H1 (cell line): ENCODE results near the gene KCNMA1. TPM values are rescaled to one million over a fixed set of nuclear protein-coding genes. Genes with fewer than 3 reads are reported as not detected.

Source experiments
- CTCF ChIA-PET: fragments of 300-600 bp; sonication (Branson Sonifier 250); formaldehyde crosslinking; loops from one replicate; lab custom pipeline; 2021; ENCODE audit not compliant: partially characterized antibody; lab: Charles Lee
- POLR2A ChIA-PET: fragments of 300-600 bp; sonication (Branson Sonifier 250); formaldehyde crosslinking; loops from one replicate; lab custom pipeline; 2021; ENCODE audit warnings: inconsistent platforms; ENCODE audit not compliant: partially characterized antibody; lab: Charles Lee
- DNase-seq, 2 experiments: peaks; one replicate each; pipeline versions ENCODE4 v3.0.0 to v3.0.0-alpha.2; 2010 to 2022; ENCODE audit warnings: low spot score in 2 of 2, low read depth in 1 of 2, mixed read lengths in 1 of 2
- FAIRE-seq: peaks from 2 replicates; lab custom pipeline; 2011; peaks lifted over from hg19 to GRCh38; lab: Jason Lieb, UNC
- H2AFZ ChIP-seq: 2 replicates; pipeline ENCODE4 v1.8.1; 2012; ENCODE audit warnings: low read length, inconsistent platforms
- H2AK5ac ChIP-seq: 2 replicates; pipeline ENCODE4 v1.6.1; 2013; ENCODE audit warnings: low read depth, low read length
- H2BK120ac ChIP-seq: replicated peaks from 2 replicates; pipeline ENCODE3; 2013; ENCODE audit warnings: low read depth, low read length, inconsistent platforms
- H2BK12ac ChIP-seq: 2 replicates; pipeline ENCODE4 v1.6.1; 2013; ENCODE audit warnings: low read depth, low read length
- H2BK15ac ChIP-seq: 2 replicates; pipeline ENCODE4 v1.6.1; 2013; ENCODE audit warnings: low read length
- H2BK20ac ChIP-seq: 2 replicates; pipeline ENCODE4 v1.6.1; 2013; ENCODE audit warnings: low read length
- H2BK5ac ChIP-seq: 2 replicates; pipeline ENCODE4 v1.6.1; 2013; ENCODE audit warnings: low read depth, low read length
- H3K14ac ChIP-seq: 2 replicates; pipeline ENCODE4 v1.6.1; 2013; ENCODE audit warnings: inconsistent platforms; ENCODE audit not compliant: insufficient read length
- H3K18ac ChIP-seq: 2 replicates; pipeline ENCODE4 v1.6.1; 2013; ENCODE audit warnings: low read length; ENCODE audit errors: extremely low read depth
- H3K23ac ChIP-seq: 2 replicates; pipeline ENCODE4 v1.6.1; 2013; ENCODE audit warnings: inconsistent platforms; ENCODE audit not compliant: insufficient read length
- H3K23me2 ChIP-seq: 2 replicates; pipeline ENCODE4 v1.6.1; 2013; ENCODE audit warnings: low read depth, low read length
- H3K27ac ChIP-seq: 2 replicates; pipeline ENCODE4 v1.6.1; 2011; ENCODE audit warnings: low read depth, low read length, inconsistent platforms
- H3K27me3 ChIP-seq, 4 experiments: replicated peaks in 1 of 4; 1 replicate in 1 of 4; 2 replicates in 3 of 4; pipeline versions ENCODE4 v1.6.1 to v1.8.1; 2011 to 2013; ENCODE audit warnings: low read length in 3 of 4, mild to moderate bottlenecking in 3 of 4, inconsistent platforms in 2 of 4, mixed read lengths in 2 of 4, moderate library complexity in 1 of 4; ENCODE audit not compliant: control insufficient read depth in 3 of 4, insufficient read depth in 3 of 4; ENCODE audit errors: extremely low read depth in 1 of 4
- H3K36me3 ChIP-seq, 4 experiments: 2 replicates each; pipeline versions ENCODE4 v1.6.1 to v1.8.1; 2011 to 2013; ENCODE audit warnings: mild to moderate bottlenecking in 4 of 4, low read length in 3 of 4, moderate library complexity in 2 of 4, control low read depth in 1 of 4, inconsistent platforms in 1 of 4; ENCODE audit not compliant: insufficient read depth in 4 of 4, control insufficient read depth in 2 of 4
- H3K4ac ChIP-seq: replicated peaks from 2 replicates; pipeline ENCODE3; 2013; ENCODE audit warnings: low read length, low read depth, mixed read lengths, inconsistent platforms; ENCODE audit not compliant: insufficient read length
- H3K4me1 ChIP-seq, 4 experiments: replicated peaks in 1 of 4; 1 replicate in 1 of 4; 2 replicates in 3 of 4; pipeline versions ENCODE4 v1.6.1 to v1.8.1; 2011 to 2013; ENCODE audit warnings: low read length in 3 of 4, inconsistent platforms in 2 of 4, mixed read lengths in 1 of 4; ENCODE audit not compliant: insufficient read depth in 4 of 4, control insufficient read depth in 3 of 4
- H3K4me2 ChIP-seq, 2 experiments: 2 replicates each; pipeline versions ENCODE4 v1.6.1 to v1.8.1; 2011 to 2013; ENCODE audit warnings: low read depth in 2 of 2, low read length in 2 of 2, control low read depth in 1 of 2, inconsistent platforms in 1 of 2, mild to moderate bottlenecking in 1 of 2; ENCODE audit not compliant: insufficient read depth in 1 of 2
- H3K4me3 ChIP-seq, 4 experiments: fragments of 200-600, 300-600 bp in 1 of 4; sonication (generic), shearing (Covaris generic), sonication (Bioruptor Twin) in 1 of 4; 2 replicates each; pipeline versions ENCODE4 v1.5.1 to v1.8.1; 2011 to 2016; ENCODE audit warnings: low read length in 4 of 4, low read depth in 3 of 4, control low read depth in 2 of 4, inconsistent platforms in 2 of 4, mild to moderate bottlenecking in 2 of 4, mixed read lengths in 1 of 4, moderate library complexity in 1 of 4; ENCODE audit not compliant: insufficient read depth in 2 of 4; ENCODE audit errors: extremely low read depth in 1 of 4
- H3K56ac ChIP-seq: replicated peaks from 2 replicates; pipeline ENCODE3; 2013; ENCODE audit warnings: low read depth, mild to moderate bottlenecking, mixed read lengths, low read length, inconsistent platforms; ENCODE audit not compliant: insufficient read length
- H3K79me1 ChIP-seq: 2 replicates; pipeline ENCODE4 v1.6.1; 2013; ENCODE audit warnings: low read depth, low read length, control low read depth
- H3K79me2 ChIP-seq, 2 experiments: 2 replicates each; pipeline versions ENCODE4 v1.6.1 to v1.8.1; 2012 to 2013; ENCODE audit warnings: low read length in 2 of 2, mild to moderate bottlenecking in 2 of 2, inconsistent platforms in 1 of 2; ENCODE audit not compliant: insufficient read depth in 2 of 2, control insufficient read depth in 1 of 2
- H3K9ac ChIP-seq, 4 experiments: replicated peaks in 1 of 4; 1 replicate in 1 of 4; 2 replicates in 3 of 4; pipeline versions ENCODE4 v1.6.1 to v1.8.1; 2011 to 2013; ENCODE audit warnings: low read depth in 3 of 4, low read length in 3 of 4, control low read depth in 2 of 4, mild to moderate bottlenecking in 2 of 4, moderate library complexity in 2 of 4, inconsistent platforms in 1 of 4; ENCODE audit errors: extremely low read depth in 1 of 4
- H3K9me3 ChIP-seq, 2 experiments: 2 replicates each; pipeline versions ENCODE4 v1.6.1 to v1.8.1; 2012 to 2013; ENCODE audit warnings: mild to moderate bottlenecking in 2 of 2, moderate library complexity in 2 of 2, control low read depth in 1 of 2, inconsistent platforms in 1 of 2, low read depth in 1 of 2, low read length in 1 of 2, mixed read lengths in 1 of 2; ENCODE audit not compliant: insufficient read depth in 2 of 2
- H4K20me1 ChIP-seq, 2 experiments: replicated peaks in 1 of 2; 2 replicates each; pipeline versions ENCODE3 to v1.8.1; 2011 to 2013; ENCODE audit warnings: inconsistent platforms in 2 of 2, low read length in 2 of 2, mild to moderate bottlenecking in 1 of 2; ENCODE audit not compliant: insufficient read depth in 2 of 2, control insufficient read depth in 1 of 2
- H4K5ac ChIP-seq: 2 replicates; pipeline ENCODE4 v1.6.1; 2013; ENCODE audit warnings: low read length, low read depth, mixed read lengths, inconsistent platforms; ENCODE audit not compliant: insufficient read length
- H4K8ac ChIP-seq: 2 replicates; pipeline ENCODE4 v1.8.0; 2013; ENCODE audit warnings: mild to moderate bottlenecking, moderate library complexity, low read length, inconsistent platforms; ENCODE audit not compliant: insufficient read depth; ENCODE audit errors: extremely low read depth
- H4K91ac ChIP-seq: replicated peaks from 2 replicates; pipeline ENCODE3; 2013; ENCODE audit warnings: low read length, mixed read lengths, inconsistent platforms; ENCODE audit not compliant: insufficient read length
- CEBPB ChIP-seq: IDR thresholded peaks from 2 replicates; pipeline ENCODE4 v1.6.1; 2012; ENCODE audit warnings: low read depth, low read length
- CREB1 ChIP-seq: IDR thresholded peaks from 2 replicates; pipeline ENCODE4 v1.6.1; 2012; ENCODE audit warnings: inconsistent platforms
- EZH2 ChIP-seq: fragments of 200-600 bp; sonication (generic); IDR thresholded peaks from 2 replicates; pipeline ENCODE4 v1.7.1; 2012; ENCODE audit warnings: low read depth, mild to moderate bottlenecking, moderate library complexity, low read length, inconsistent platforms; ENCODE audit not compliant: severe bottlenecking
- KDM1A ChIP-seq: fragments of 200-600, 300-600 bp; sonication (generic); IDR thresholded peaks from 2 replicates; pipeline ENCODE4 v1.7.1; 2016; ENCODE audit warnings: mild to moderate bottlenecking, low read length, borderline replicate concordance
- KDM5A ChIP-seq: fragments of 200-600 bp; IDR thresholded peaks from 2 replicates; pipeline ENCODE4 v1.7.1; 2012; ENCODE audit warnings: mild to moderate bottlenecking, low read length, inconsistent platforms, mixed read lengths
- PHF8 ChIP-seq: fragments of 200-600 bp; sonication (generic); conservative IDR thresholded peaks from 2 replicates; pipeline ENCODE4 v1.7.1; 2012; ENCODE audit warnings: low read depth, mild to moderate bottlenecking, inconsistent platforms, low read length, moderate library complexity
- RAD21 ChIP-seq, 2 experiments: IDR thresholded peaks in 1 of 2; conservative IDR thresholded peaks in 1 of 2; 2 replicates each; pipeline ENCODE4 v1.6.1; 2011; ENCODE audit warnings: low read depth in 2 of 2, low read length in 2 of 2, improper control_type of control experiment in 1 of 2, inconsistent platforms in 1 of 2, mild to moderate bottlenecking in 1 of 2, moderate library complexity in 1 of 2
- RXRA ChIP-seq: IDR thresholded peaks from 2 replicates; pipeline ENCODE4 v1.6.1; 2011; ENCODE audit warnings: low read depth, mild to moderate bottlenecking, low read length, moderate library complexity; ENCODE audit not compliant: insufficient read depth
- SP1 ChIP-seq: IDR thresholded peaks from 2 replicates; pipeline ENCODE4 v1.6.1; 2011; ENCODE audit warnings: low read depth, low read length
- SUZ12 ChIP-seq: fragments of 200-600 bp; sonication (generic); IDR thresholded peaks from 2 replicates; pipeline ENCODE4 v1.6.1; 2012; ENCODE audit warnings: mild to moderate bottlenecking, inconsistent platforms, low read length, moderate library complexity, mixed read lengths
- TBP ChIP-seq: IDR thresholded peaks from 2 replicates; pipeline ENCODE4 v1.6.1; 2011; ENCODE audit warnings: low read depth, low read length, improper control_type of control experiment
- TEAD4 ChIP-seq: IDR thresholded peaks from 2 replicates; pipeline ENCODE4 v1.6.1; 2012; ENCODE audit warnings: low read depth, low read length, inconsistent platforms, mixed read lengths
- YY1 ChIP-seq: IDR thresholded peaks from 2 replicates; pipeline ENCODE4 v1.6.1; 2011; ENCODE audit warnings: low read depth, mild to moderate bottlenecking, low read length
- WGBS, 2 experiments: shearing (Covaris generic) in 1 of 2; methylation state at CpG; one replicate each; pipeline versions ENCODE4 v1.1.6 to v1.1.7; 2013 to 2015; ENCODE audit warnings: low lambda C conversion rate in 2 of 2, mixed read lengths in 2 of 2, inconsistent platforms in 1 of 2, low coverage in 1 of 2, missing lambda C conversion rate in 1 of 2; ENCODE audit not compliant: insufficient replicate concordance in 2 of 2, insufficient coverage in 1 of 2, insufficient read length in 1 of 2; ENCODE audit errors: extremely low coverage in 1 of 2, missing lambda C conversion rate in 1 of 2; 5-methylcytosine and 5-hydroxymethylcytosine counted together
- polyA plus RNA-seq, 7 experiments: library from polyadenylated mRNA; depleted of rRNA in 3 of 7; stranded (reverse) in 5 of 7; unstranded in 2 of 7; fragments of >200 nt in 5 of 7; fragments of 200-250 nt in 2 of 7; gene quantifications; 1 replicate in 5 of 7; 2 replicates in 1 of 7; 4 replicates in 1 of 7; pipeline versions ENCODE4 v1.2.1 to v1.2.3, GENCODE V29; 2011 to 2013; ENCODE audit warnings: missing spikeins in 2 of 7, mixed read lengths in 2 of 7
- total RNA-seq: library from RNA; stranded (reverse); fragmentation: NEBNext Ultra II Directional; extraction: Animal tissue kit (Norgen Biotek cat#: 25700); gene quantifications from 2 replicates; pipeline ENCODE4 v1.2.1, GENCODE V29; 2021
- TF ChIP-seq, protein P1 (sequence below): IDR thresholded peaks from 2 replicates; pipeline ENCODE4 v1.6.1; 2012; ENCODE audit warnings: inconsistent platforms

Gene KCNMA1
- total and polyA plus RNA-seq, 2 of the 8 experiments (the other 6 are each of a cell fraction or from before 2014, with no cell fraction given) = 10.2 to 11.1 TPM

- H3K79me2 ChIP-seq = no peaks in the 10 kb centered on the region
- no peak overlapping the region for H4K5ac ChIP-seq
- ChIA-PET CTCF (no interaction called here), POLR2A (no interaction called here)
- H3K27me3 ChIP-seq = no peaks in the 10 kb centered on the region
- no peak overlapping the region for H4K8ac ChIP-seq
- no peak for DNase-seq
- no peak overlapping the region for H2BK12ac ChIP-seq
- WGBS, 2 experiments = 42% methylated on average over 2 of the region's 2 CpGs; no CpG with 5 or more reads in 1 of the 2 experiments
- no peak overlapping the region for H2AK5ac ChIP-seq
- no peak overlapping the region for H2BK5ac ChIP-seq
- no peak overlapping the region for H3K56ac ChIP-seq
- H3K36me3 ChIP-seq = no peaks in the 10 kb centered on the region
- TF ChIP-seq KDM5A (no peak), TBP (no peak), PHF8 (no peak), EZH2 (no peak), KDM1A (no peak), SP1 (no peak), CEBPB (no peak), TEAD4 (no peak), CREB1 (no peak), YY1 (no peak), RAD21 (IDR thresholded peaks at IDR 0.05 in 1 of 2, conservative IDR thresholded peaks at IDR 0.05 in 1 of 2; ENCODE audit: low read depth in 2 of 2, low read length in 2 of 2) (no peak), SUZ12 (no peak), RXRA (no peak)
- TF ChIP-seq, protein P1, sequence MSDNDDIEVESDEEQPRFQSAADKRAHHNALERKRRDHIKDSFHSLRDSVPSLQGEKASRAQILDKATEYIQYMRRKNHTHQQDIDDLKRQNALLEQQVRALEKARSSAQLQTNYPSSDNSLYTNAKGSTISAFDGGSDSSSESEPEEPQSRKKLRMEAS = no peak
- no peak overlapping the region for H2BK15ac ChIP-seq
- H2BK20ac ChIP-seq = no peak overlapping the region
- H3K9ac ChIP-seq = no peak overlapping the region
- no peak overlapping the region for H3K27ac ChIP-seq
- no peak overlapping the region for H3K4me3 ChIP-seq
- no peaks in the 10 kb centered on the region for H4K20me1 ChIP-seq
- no peak overlapping the region for H3K18ac ChIP-seq
- no peak overlapping the region for H2AFZ ChIP-seq
- no peak overlapping the region for H3K14ac ChIP-seq
- H3K79me1 ChIP-seq = no peaks in the 10 kb centered on the region
- no peaks in the 10 kb centered on the region; the same call in 1 of the 2 replicates for H3K23me2 ChIP-seq
- no peak overlapping the region for H3K4me2 ChIP-seq
- H4K91ac ChIP-seq = no peak overlapping the region
- H3K23ac ChIP-seq = no peak overlapping the region
- H3K4me1 ChIP-seq = no peaks in the 10 kb centered on the region
- no peak for FAIRE-seq
- H3K9me3 ChIP-seq = no peaks in the 10 kb centered on the region
- no peak overlapping the region for H3K4ac ChIP-seq
- H2BK120ac ChIP-seq = no peak overlapping the region
Measured at GRCh38 chr10:77347052-77347451, 290.6 kb downstream of the KCNMA1 start.
